GM12864 (cell line): ENCODE data around the gene PARP2.
"Not testable (repeated sequence)": the region's sequence is repeated elsewhere in the genome, so short reads cannot be mapped to it uniquely, and the experiment has no call there.

ENCODE experiments used
- DNase-seq: peaks from one replicate; pipeline ENCODE4 v3.0.0-alpha.2; 2011; ENCODE audit warnings: low read depth
- H3K4me3 ChIP-seq: 2 replicates; pipeline ENCODE4 v1.5.1; 2011; ENCODE audit warnings: mild to moderate bottlenecking, low read depth, low read length, control low read depth
- TF ChIP-seq, protein P1 (sequence below): IDR thresholded peaks from 2 replicates; pipeline ENCODE4 v1.5.1; 2011; ENCODE audit warnings: low read depth, mild to moderate bottlenecking, moderate library complexity, low read length, control low read depth, inconsistent platforms; ENCODE audit errors: missing control alignments

Gene PARP2

GRCh38 chr14:20345366-20345765 lies 1.9 kb downstream of the PARP2 start:
- TF ChIP-seq, protein P1, sequence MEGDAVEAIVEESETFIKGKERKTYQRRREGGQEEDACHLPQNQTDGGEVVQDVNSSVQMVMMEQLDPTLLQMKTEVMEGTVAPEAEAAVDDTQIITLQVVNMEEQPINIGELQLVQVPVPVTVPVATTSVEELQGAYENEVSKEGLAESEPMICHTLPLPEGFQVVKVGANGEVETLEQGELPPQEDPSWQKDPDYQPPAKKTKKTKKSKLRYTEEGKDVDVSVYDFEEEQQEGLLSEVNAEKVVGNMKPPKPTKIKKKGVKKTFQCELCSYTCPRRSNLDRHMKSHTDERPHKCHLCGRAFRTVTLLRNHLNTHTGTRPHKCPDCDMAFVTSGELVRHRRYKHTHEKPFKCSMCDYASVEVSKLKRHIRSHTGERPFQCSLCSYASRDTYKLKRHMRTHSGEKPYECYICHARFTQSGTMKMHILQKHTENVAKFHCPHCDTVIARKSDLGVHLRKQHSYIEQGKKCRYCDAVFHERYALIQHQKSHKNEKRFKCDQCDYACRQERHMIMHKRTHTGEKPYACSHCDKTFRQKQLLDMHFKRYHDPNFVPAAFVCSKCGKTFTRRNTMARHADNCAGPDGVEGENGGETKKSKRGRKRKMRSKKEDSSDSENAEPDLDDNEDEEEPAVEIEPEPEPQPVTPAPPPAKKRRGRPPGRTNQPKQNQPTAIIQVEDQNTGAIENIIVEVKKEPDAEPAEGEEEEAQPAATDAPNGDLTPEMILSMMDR: no peak
- H3K4me3 ChIP-seq: no peak overlapping the region

DNA sequence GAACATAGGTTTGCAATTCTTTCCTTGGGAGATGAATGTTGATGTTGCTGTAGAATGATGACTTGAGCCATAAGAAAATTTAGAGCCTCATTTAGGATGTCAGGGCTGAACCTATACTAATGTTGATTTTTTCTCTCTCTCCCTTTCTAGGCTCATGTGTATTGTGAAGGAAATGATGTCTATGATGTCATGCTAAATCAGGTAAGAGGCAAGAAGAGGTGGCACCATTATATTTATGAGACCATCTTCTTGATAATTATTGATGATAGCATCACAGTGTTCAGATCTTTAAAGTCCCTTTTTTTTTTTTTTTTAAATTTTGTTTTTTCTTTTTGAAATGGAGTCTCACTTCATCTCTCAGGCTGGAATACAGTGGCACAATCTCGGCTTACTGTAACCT lies 3.3 kb downstream of the PARP2 start:
- TF ChIP-seq, protein P1: no peak
- no peak for DNase-seq
- no peak overlapping the region for H3K4me3 ChIP-seq

More at GRCh38 chr14:20345366-20345765, 1.9 kb downstream of the PARP2 start:
- no peak for DNase-seq

DNA sequence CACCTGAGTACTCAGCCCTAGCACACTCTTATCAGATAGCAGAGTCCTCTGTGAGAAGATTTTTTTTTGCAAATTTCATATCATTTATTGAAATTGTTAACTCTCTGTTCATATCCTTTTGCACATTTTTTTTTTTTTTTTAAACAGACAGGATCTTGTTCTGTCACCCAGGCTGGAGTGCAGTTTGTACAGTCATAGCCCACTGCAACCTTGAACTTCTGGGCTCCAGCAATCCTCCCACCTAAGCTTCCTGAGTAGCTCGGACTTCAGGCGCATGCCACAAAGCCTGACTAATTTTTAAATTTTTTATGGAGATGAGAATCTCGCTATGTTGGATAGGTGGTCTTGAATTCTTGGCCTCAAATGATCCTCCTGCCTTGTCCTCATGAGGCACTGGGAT lies 4.3 kb downstream of the PARP2 start:
- no peak overlapping the region for H3K4me3 ChIP-seq
- no peak for DNase-seq
- TF ChIP-seq, protein P1: no peak

- TF ChIP-seq, protein P1: no peak
- no peak for DNase-seq
Observed at GRCh38 chr14:20350282-20350681, 6.8 kb downstream of the PARP2 start.

GRCh38 chr14:20350860-20351259 lies 7.4 kb downstream of the PARP2 start:
- TF ChIP-seq, protein P1: no peak
- no peak for DNase-seq
- H3K4me3 ChIP-seq: no peak overlapping the region

More at GRCh38 chr14:20350282-20350681, 6.8 kb downstream of the PARP2 start:
- no peak overlapping the region for H3K4me3 ChIP-seq

- no peak for DNase-seq
- TF ChIP-seq, protein P1: no peak
- H3K4me3 ChIP-seq: no peak overlapping the region
Observed at GRCh38 chr14:20356422-20356821, 13.0 kb downstream of the PARP2 start.

GRCh38 chr14:20358474-20358873 lies 15.0 kb downstream of the PARP2 start:
- not testable (repeated sequence) for H3K4me3 ChIP-seq, DNase-seq
